Fibroblast of pulmonary artery (primary cell): ENCODE data around the gene INHA.
A peak's percentile ranks its signal among the peaks of the same experiment; 100 is the strongest.

Experiments
- DNase-seq: peaks from one replicate; pipeline ENCODE4 v3.0.0-alpha.2; 2010; ENCODE audit warnings: low read depth
- H3K4me3 ChIP-seq: replicated peaks from 2 replicates; pipeline ENCODE4 v1.5.1; 2011; ENCODE audit warnings: low read depth, mild to moderate bottlenecking, control low read depth, low read length, moderate library complexity
- TF ChIP-seq, protein P1 (sequence below): IDR thresholded peaks from 2 replicates; pipeline ENCODE4 v1.5.1; 2011; ENCODE audit warnings: mild to moderate bottlenecking, control low read depth, low read length, inconsistent platforms; ENCODE audit errors: missing control alignments

INHA gene

DNA sequence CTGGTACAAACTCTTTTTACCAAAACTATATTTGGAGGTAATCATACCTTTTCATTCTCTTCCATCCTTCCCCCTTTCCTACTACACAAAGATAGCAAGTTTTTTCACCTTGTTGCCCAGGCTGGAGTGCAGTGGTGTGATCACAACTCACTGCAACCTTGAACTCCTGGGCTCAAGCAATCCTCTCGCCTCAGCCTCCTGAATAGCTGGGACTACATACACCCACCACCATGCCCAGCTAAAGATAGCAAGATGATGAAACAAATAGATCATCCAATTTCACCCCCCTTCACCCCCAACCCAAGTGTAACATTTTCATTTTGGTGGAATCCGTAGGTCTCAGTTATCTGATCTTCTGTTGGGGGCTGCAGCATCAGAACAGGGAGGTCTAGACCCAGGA is 21.0 kb downstream of the INHA start:
- TF ChIP-seq, protein P1, sequence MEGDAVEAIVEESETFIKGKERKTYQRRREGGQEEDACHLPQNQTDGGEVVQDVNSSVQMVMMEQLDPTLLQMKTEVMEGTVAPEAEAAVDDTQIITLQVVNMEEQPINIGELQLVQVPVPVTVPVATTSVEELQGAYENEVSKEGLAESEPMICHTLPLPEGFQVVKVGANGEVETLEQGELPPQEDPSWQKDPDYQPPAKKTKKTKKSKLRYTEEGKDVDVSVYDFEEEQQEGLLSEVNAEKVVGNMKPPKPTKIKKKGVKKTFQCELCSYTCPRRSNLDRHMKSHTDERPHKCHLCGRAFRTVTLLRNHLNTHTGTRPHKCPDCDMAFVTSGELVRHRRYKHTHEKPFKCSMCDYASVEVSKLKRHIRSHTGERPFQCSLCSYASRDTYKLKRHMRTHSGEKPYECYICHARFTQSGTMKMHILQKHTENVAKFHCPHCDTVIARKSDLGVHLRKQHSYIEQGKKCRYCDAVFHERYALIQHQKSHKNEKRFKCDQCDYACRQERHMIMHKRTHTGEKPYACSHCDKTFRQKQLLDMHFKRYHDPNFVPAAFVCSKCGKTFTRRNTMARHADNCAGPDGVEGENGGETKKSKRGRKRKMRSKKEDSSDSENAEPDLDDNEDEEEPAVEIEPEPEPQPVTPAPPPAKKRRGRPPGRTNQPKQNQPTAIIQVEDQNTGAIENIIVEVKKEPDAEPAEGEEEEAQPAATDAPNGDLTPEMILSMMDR, result no peak
- no peak overlapping the region for H3K4me3 ChIP-seq
- no peak for DNase-seq

- DNase-seq, result peak; percentile 64
- no peak overlapping the region for H3K4me3 ChIP-seq
- TF ChIP-seq, protein P1, result peak; percentile 16
These were observed 23.1 kb downstream of the INHA start for GRCh38 chr2:219595256-219595655.

DNA sequence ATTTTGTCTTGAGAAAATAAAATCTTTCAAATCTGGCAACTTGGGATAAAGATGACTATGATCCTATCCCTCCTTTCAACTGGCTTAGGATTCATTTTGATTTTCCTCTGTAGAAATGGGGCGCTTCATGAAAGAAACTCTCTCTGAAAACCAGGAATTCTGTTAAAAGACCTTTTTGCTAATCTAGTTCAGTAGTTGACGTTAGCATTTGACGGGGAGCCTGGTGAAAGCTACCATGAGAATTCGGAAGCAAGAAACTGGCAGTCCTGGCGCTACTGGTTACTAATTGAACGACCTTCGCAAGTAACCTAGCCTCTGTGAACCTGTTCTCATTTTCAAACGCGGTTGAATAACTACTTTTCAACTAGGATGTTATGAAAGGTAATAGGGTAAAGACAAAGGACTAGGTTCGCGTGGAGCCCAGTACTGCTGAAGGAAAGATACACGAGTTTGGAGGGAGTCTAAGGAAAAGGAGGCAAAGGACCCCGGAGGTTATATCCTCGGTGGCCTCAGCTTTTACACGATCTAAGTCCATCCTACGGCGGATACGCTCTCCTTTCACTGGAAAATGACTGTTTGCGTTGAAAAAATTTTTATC is 24.9 kb downstream of the INHA start:
- DNase-seq, result peak; percentile 30
- peak overlapping the region; percentile 75 for H3K4me3 ChIP-seq
- TF ChIP-seq, protein P1, result no peak

DNA sequence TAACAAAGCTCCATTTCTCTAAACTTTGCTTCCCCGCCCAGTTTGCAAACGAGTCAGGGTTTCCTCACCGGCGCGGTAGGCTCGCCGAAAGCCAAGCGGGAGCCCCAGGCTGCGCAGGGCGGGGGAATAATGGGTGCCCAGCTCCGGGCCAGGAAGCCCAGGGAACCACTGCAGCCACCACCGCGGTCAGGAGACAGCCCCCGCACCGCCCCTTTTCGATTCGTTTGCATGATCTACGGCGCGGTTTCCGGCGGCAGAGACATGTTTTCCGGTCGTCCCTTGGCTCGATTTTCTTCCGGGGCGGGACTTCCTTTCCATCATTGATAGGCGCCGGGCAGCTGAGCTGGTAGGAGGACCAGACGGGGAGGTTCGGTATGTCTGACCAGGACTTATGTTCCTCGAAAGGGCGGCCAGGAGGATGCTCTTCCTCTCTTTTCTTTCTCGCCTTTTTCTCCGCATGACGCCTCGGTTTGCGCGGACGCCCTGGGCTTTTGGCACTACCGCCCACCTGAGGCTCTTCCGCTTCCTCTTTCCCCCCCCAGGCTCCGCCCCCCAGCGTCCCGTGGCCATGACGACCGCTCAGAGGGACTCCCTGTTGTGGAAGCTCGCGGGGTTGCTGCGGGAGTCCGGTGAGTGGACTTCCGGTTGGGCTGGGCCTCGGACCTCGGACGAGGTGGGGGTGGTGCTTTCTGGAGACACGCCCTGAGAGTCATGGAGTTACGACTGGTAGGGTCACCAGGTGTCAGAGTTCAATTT is 25.6 kb downstream of the INHA start, which contains the start of gene STK11IP:
Gene STK11IP, plus strand, starts transcription at position 306 of the 756 bp plus-strand sequence. Its CDS starts 263 bp downstream, at position 569.
- peak within 1 kb of the TSS; percentile 75 for H3K4me3 ChIP-seq
- TF ChIP-seq, protein P1, result no peak
- DNase-seq, result peak; percentile 97

DNA sequence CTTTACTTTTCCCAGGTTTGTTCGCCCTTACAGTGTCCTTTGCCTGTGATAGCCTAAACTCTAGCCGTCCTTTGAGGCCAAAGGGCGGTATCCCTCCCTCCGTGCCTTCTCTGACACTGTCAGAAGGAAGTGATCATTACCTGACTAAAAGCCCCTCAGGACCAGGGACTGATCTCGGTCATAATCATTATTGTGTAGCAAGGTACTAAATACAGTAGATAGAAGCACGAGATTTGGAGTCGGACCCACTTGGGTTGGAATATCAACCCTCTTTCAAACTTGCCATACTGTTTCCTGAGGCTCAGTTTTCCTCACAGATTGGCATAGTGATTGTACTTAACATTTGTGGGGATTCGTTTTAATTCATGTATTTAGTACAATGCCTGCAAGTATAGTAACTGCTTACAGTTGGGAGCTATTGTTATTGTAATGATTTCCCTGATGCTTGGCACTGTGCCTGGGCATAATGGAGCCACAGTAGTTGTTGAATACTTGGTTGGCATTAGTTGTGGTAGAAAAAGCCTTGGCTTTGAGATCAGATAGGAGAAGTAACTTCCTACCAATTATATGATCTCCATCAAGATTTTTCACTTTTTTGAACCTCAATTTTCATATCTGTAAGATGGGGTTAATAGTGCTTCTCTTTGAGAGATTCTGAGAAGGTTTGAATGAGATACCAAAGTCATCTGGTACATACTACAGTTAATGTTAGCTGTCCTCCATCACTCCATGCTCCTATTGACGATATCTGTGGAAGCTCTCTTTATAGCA is 26.4 kb downstream of the INHA start:
- no peak for DNase-seq
- TF ChIP-seq, protein P1, result no peak
- peak overlapping the region; percentile 75 for H3K4me3 ChIP-seq

DNA sequence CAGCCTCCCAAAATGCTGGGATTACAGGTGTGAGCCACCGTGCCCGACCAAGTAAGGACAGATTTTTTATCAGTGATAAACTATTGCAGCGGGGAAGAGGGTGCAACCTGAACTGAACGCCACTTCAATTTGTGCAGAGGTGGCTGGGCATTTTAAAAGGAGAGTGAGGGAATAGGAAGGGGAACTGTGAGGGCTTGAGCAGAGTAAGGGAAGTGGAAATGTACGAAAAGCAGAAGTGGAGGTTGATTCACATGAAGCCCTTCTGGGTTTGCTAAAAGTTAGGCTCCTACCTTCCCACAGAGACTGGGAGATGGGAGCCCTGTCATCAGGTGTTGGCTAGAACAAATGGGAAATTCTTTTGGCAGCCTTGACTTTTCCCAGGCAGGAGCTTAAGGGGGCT is 31.7 kb downstream of the INHA start:
- DNase-seq, result no peak
- no peak overlapping the region for H3K4me3 ChIP-seq
- TF ChIP-seq, protein P1, result no peak
